Gastroesophageal sphincter (tissue), 3 donors: ENCODE results near the gene IL1RAPL1.

Experiments
- CTCF ChIP-seq, 4 experiments: fragments of 200-600 bp in 2 of 4; fragments of 450-650 bp in 2 of 4; sonication (generic) in 1 of 4; IDR thresholded peaks; one replicate each; pipeline ENCODE4 v1.5.1; 2017 to 2019; ENCODE audit warnings: antibody characterized with exemption in 4 of 4, mild to moderate bottlenecking in 2 of 4, moderate library complexity in 2 of 4
- POLR2A ChIP-seq, 2 donors: fragments of 450-650 bp; IDR thresholded peaks; one replicate each; pipeline ENCODE4 v1.6.1; 2017; ENCODE audit warnings: antibody characterized with exemption in 2 of 2, mild to moderate bottlenecking in 2 of 2, moderate library complexity in 1 of 2
- POLR2AphosphoS5 ChIP-seq: sonication (generic); formaldehyde crosslinking; IDR thresholded peaks from one replicate; pipeline ENCODE4 v1.6.1; 2017; ENCODE audit warnings: antibody characterized with exemption

- TF ChIP-seq CTCF (IDR thresholded peaks at IDR 0.05) (no peak), POLR2AphosphoS5 (no peak), POLR2A (IDR thresholded peaks at IDR 0.05) (no peak)
These were observed 1065.2 kb downstream of the IL1RAPL1 start for GRCh38 chrX:29652484-29652883.
